Vagina (tissue), 2 donors: ENCODE data around the gene LINC01488. TPM values are rescaled to one million over a fixed set of nuclear protein-coding genes. Genes with fewer than 3 reads are reported as not detected.

ENCODE experiments used
- DNase-seq, 2 donors: peaks; one replicate each; pipeline ENCODE4 v3.0.0-alpha.2; 2017; ENCODE audit errors: extremely low spot score in 2 of 2
- H3K27ac ChIP-seq: fragments of 200-600 bp; sonication (generic); one replicate; pipeline ENCODE4 v1.5.1; 2019
- H3K27me3 ChIP-seq: fragments of 200-600 bp; sonication (generic); one replicate; pipeline ENCODE4 v1.5.1; 2019
- H3K36me3 ChIP-seq, 2 donors: fragments of 200-600 bp; sonication (generic); one replicate each; pipeline ENCODE4 v1.5.1; 2017 to 2019
- H3K4me1 ChIP-seq: fragments of 200-600 bp; sonication (generic); one replicate; pipeline ENCODE4 v1.5.1; 2019
- H3K4me3 ChIP-seq, 2 donors: fragments of 200-600 bp; sonication (generic); 1 replicate in 1 of 2; 2 replicates in 1 of 2; pipeline ENCODE4 v1.5.1; 2016 to 2019
- H3K9me3 ChIP-seq: fragments of 200-600 bp; sonication (generic); one replicate; pipeline ENCODE4 v1.5.1; 2019
- CTCF ChIP-seq, 3 experiments: fragments of 450-650 bp in 2 of 3; fragments of 200-600 bp in 1 of 3; sonication (generic) in 1 of 3; IDR thresholded peaks; one replicate each; pipeline ENCODE4 v1.5.1; 2017 to 2019; ENCODE audit warnings: antibody characterized with exemption in 3 of 3, mild to moderate bottlenecking in 2 of 3, moderate library complexity in 2 of 3
- POLR2A ChIP-seq, 2 donors: fragments of 450-650 bp; IDR thresholded peaks; one replicate each; pipeline ENCODE4 v1.6.1; 2017; ENCODE audit warnings: antibody characterized with exemption in 2 of 2, mild to moderate bottlenecking in 2 of 2, moderate library complexity in 2 of 2
- POLR2AphosphoS5 ChIP-seq, 2 donors: sonication (generic); formaldehyde crosslinking; IDR thresholded peaks; one replicate each; pipeline ENCODE4 v1.9.0; 2017; ENCODE audit warnings: antibody characterized with exemption in 2 of 2, mild to moderate bottlenecking in 2 of 2, low read depth in 1 of 2; ENCODE audit not compliant: insufficient read depth in 1 of 2
- intact Hi-C: fragments of 100-400 bp; cut with DNase I; formaldehyde crosslinking; loops from one replicate; pipeline ENCODE4 v1.15.1; 2023
- total RNA-seq: library from RNA; depleted of rRNA; stranded (reverse); fragments of >200 nt; gene quantifications from one replicate; pipeline ENCODE4 v1.2.3, GENCODE V29; 2016

Gene LINC01488
- total RNA-seq, 1 donor from 2014 or later, result not detected

GRCh38 chr11:69490516-69490915 lies 9.1 kb downstream of the LINC01488 start:
- TF ChIP-seq CTCF (IDR thresholded peaks at IDR 0.05) (no peak), POLR2A (IDR thresholded peaks at IDR 0.05) (no peak), POLR2AphosphoS5 (IDR thresholded peaks at IDR 0.05; ENCODE audit: insufficient read depth in 1 of 2, low read depth in 1 of 2) (no peak)
- no peak for DNase-seq
- no peaks in the 10 kb centered on the region for H3K9me3 ChIP-seq
- H3K4me1 ChIP-seq, result peaks cover 7% of the 10 kb centered on the region
- no peak overlapping the region for H3K4me3 ChIP-seq
- no peak overlapping the region for H3K27ac ChIP-seq
- no peaks in the 10 kb centered on the region for H3K27me3 ChIP-seq
- no peaks in the 10 kb centered on the region for H3K36me3 ChIP-seq
- intact Hi-C loops, result no loop called here

GRCh38 chr11:69491071-69492031 lies 9.9 kb downstream of the LINC01488 start:
- intact Hi-C loops, result no loop called here
- DNase-seq, result no peak
- TF ChIP-seq POLR2AphosphoS5 (IDR thresholded peaks at IDR 0.05; ENCODE audit: insufficient read depth in 1 of 2, low read depth in 1 of 2) (no peak), POLR2A (IDR thresholded peaks at IDR 0.05) (no peak), CTCF (IDR thresholded peaks at IDR 0.05) (no peak)
- H3K27me3 ChIP-seq, result no peaks in the 10 kb centered on the region
- peaks cover 15% of the 10 kb centered on the region for H3K4me1 ChIP-seq
- no peak overlapping the region for H3K27ac ChIP-seq
- no peaks in the 10 kb centered on the region for H3K36me3 ChIP-seq
- no peaks in the 10 kb centered on the region for H3K9me3 ChIP-seq
- H3K4me3 ChIP-seq, result no peak overlapping the region

GRCh38 chr11:69492201-69492991 lies 10.9 kb downstream of the LINC01488 start:
- no peak for DNase-seq
- H3K4me3 ChIP-seq, result no peak overlapping the region
- intact Hi-C loops, result no loop called here
- no peaks in the 10 kb centered on the region for H3K36me3 ChIP-seq
- peaks cover 26% of the 10 kb centered on the region for H3K4me1 ChIP-seq
- no peaks in the 10 kb centered on the region for H3K27me3 ChIP-seq
- no peak overlapping the region for H3K27ac ChIP-seq
- no peaks in the 10 kb centered on the region for H3K9me3 ChIP-seq
- TF ChIP-seq POLR2A (IDR thresholded peaks at IDR 0.05), result no peak
- TF ChIP-seq CTCF (IDR thresholded peaks at IDR 0.05), result no peak
- TF ChIP-seq POLR2AphosphoS5 (IDR thresholded peaks at IDR 0.05; ENCODE audit: insufficient read depth in 1 of 2, low read depth in 1 of 2), result no peak

- Histone ChIP-seq H3K9me3 (no peaks in the 10 kb centered on the region), H3K27ac (no peak overlapping the region), H3K4me1 (peaks cover 25% of the 10 kb centered on the region), H3K36me3 (no peaks in the 10 kb centered on the region), H3K4me3 (no peak overlapping the region), H3K27me3 (no peaks in the 10 kb centered on the region)
- intact Hi-C loops, result no loop called here
- no peak for DNase-seq
- TF ChIP-seq POLR2AphosphoS5 (IDR thresholded peaks at IDR 0.05; ENCODE audit: insufficient read depth in 1 of 2, low read depth in 1 of 2), result no peak
- TF ChIP-seq POLR2A (IDR thresholded peaks at IDR 0.05), result no peak
- no peak for TF ChIP-seq CTCF (IDR thresholded peaks at IDR 0.05)
Measured at GRCh38 chr11:69493931-69494821, 12.7 kb downstream of the LINC01488 start.
